GM21526 (cell line): ENCODE results near the gene HLA-B.
"Not testable (repeated sequence)": the region's sequence is repeated elsewhere in the genome, so short reads cannot be mapped to it uniquely, and the experiment has no call there.

Experiments
- ATAC-seq: cut with Tn5 transposase; IDR thresholded peaks from one replicate; pipeline ENCODE4 v1.9.1; 2021; ENCODE audit warnings: moderate library complexity; ENCODE audit not compliant: unreplicated experiment, low FRiP score

Gene HLA-B

DNA sequence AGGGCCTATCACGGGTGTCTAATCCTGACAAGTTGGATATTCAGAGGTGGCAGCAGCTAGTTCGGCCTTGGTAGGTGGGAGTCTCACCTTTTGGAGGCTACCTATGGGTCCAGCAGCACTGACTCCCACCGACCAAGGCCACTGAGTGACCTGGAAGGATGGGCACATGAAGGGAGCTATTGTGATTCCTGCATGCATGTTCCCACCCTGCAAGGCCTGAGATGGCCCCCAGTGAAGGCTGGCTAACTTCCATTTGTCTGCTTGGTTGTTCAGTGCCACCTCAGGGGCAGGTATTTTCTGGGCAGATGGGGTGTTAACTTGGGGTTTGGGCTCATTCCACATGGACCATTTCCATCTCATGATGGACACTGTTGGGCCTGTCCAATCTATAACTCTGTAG is 28.1 kb upstream of the HLA-B start:
- no peak for ATAC-seq

- ATAC-seq = no peak
Observed at GRCh38 chr6:31383149-31383548, 26.2 kb upstream of the HLA-B start.

DNA sequence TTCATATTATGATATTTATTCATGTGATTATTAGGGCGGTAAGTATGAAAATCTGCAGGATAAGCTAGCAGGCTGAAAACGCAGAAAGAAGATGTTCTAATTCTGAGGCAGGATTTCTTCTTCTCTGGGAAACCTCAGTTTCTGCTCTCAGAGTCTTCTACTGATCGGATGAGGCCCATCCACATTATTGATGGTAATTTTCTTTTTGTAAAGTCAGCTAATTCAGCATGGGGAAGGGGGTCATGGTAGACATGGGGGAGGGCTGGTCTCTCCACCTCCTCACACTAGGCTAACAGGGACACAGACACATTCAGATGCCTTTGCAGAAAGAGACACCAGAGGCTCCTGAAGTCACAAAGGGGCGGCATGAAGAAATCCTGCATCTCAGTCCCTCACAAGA is 24.7 kb upstream of the HLA-B start:
- ATAC-seq = no peak

DNA sequence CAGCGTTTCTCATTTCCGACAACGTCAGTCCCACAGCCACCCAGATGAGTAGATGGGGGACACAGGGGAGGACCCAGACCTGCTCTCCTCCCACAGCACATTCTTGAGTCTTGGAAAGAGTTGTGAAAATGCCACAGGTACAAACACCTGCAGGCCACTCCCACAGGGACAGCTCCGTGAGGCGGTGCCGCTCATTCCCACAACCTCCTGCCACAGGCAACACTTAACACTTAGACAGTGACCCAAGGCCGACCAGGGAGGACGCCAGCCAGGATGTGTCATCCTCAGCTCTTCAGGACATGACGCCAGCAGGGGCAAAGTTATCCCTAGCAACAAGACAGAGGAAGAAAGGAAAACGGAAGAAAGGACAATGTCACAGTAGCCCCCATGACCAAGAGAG is 22.9 kb upstream of the HLA-B start:
- no peak for ATAC-seq

DNA sequence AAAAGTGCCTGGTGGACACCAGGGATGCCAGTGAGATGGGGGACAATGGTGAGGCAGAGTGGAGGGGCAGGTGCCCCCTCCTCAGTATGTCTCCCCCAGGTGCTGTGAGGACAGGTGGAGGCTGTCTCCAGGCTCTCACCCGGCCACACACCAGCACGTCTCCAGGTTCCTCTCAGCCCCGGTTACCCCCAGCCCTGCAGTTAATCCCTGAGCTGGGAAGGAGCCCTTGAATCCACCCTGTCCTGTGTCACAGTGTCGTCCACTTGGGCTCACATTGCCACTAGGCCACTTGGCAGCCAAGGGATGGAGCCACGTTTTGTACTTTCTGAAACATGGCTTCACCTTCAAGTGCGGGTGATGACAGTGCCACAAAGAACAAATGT is 21.7 kb upstream of the HLA-B start:
- ATAC-seq = no peak

- no peak for ATAC-seq
Observed at GRCh38 chr6:31378062-31378720, 21.2 kb upstream of the HLA-B start.

DNA sequence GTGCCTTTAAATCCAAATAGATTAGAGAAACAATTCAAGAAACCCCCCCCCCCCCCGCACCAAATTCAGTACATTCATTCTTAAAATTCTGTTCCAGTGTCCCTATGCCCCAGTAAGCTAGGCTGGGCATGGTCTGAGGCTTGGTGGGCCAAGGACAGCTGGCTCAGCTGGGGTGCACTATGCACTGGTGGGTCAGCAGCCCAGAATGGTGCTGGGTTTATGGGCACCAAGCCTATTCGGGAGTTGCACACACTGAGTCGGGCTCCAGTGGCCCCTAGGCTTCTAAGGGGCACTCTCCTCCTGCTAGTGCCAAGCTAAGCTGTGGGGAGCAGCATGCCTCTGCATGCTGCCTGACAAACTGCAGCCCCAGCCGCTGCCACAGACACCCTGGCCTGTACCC is 20.1 kb upstream of the HLA-B start:
- ATAC-seq = no peak

GRCh38 chr6:31375699-31376098 is 18.7 kb upstream of the HLA-B start:
- no peak for ATAC-seq

DNA sequence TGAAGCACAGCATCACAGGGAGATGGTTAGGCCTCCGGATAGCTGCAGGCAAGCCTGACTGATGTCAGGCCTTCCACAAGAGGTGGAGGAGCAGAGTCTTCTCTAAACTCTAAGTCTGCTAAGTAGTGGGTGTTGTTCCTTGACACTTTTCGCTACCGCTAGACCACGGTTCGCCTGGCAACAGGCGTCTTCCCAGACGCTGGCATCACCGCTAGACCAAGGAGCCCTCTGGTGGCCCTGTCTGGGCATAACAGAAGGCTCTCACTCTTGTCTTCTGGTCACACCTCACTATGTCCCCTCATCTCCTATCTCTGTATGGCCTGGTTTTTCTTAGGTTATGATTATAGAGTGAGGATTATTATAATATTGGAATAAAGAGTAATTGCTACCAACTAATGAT is 17.1 kb upstream of the HLA-B start:
- ATAC-seq = not testable (repeated sequence)

DNA sequence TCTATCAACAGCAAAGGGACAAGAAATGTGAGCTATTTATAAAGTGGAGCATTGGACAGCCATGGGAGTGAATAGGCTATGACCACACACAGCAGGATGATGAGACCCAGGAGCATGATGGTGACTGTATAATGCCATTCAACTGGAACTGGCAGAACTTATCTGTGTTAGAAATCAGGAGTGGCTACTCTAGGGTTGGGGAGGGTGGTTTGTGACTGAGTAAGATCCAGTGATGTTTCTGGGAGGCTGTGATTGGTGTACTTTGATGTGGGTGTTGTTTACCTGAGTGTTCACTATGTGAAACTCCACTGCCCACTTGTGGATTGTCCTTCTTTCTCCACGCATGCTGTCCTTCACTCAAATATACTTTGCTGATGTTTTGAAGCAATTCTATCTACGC is 11.5 kb upstream of the HLA-B start:
- ATAC-seq = no peak

DNA sequence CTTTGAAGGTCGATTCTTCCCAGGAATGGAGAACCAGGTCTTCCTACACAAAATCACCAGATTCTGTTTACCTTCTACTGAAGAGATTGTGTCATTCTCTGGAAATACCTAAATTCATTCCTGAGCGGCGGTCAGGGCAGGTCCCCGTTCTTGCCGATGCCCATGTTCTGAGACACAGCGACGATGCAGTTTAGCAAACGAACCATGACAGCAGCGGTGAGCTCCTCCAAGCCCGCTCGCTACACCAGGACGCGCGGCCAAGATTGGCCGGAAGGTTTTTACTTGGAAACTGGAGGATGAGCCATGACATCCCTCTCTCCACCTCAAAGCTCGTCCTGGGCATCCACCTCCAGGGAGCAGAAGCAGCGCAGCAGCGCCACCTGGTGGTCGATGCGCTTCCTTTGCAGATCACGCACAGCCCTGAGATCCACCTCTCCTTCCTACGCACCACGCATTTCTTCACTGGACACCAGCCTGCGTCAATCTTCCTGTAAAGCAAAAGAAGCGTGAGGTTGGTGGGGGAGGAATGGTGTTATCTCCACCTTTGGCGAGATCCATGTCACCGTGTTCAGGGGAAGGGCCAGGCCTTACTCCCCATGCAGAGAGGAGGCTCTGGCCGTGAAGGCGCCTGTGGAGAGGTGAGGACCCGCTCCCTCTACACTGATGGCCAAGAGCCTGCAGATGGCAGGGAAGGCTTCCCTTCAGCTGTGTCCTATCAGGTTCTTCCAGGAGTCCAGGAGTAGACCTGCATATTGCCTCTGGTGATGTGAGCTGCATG is 9.9 kb upstream of the HLA-B start:
- ATAC-seq = peak; percentile 85

GRCh38 chr6:31365864-31366263 is 8.9 kb upstream of the HLA-B start:
- no peak for ATAC-seq

DNA sequence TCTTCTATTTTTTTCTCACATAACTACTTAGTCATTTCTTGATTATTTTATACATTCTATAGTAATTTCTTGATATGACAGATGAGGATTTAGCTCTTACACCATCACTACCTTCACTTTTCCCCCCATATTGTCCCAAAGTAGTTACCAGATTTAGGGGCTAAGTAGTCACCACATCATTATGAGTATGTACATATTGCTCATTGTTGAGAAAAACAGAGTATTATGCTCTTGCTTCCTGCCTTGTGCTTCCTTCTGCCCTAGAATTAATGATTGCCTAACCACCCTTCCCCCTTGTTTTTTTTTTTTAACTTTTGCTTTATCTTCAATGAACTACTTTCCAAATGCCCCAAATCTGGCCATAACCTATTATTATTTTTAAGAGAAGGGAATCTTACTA is 6.8 kb upstream of the HLA-B start:
- ATAC-seq = no peak

- ATAC-seq = no peak
Observed at GRCh38 chr6:31362751-31363150, 5.8 kb upstream of the HLA-B start.

- no peak for ATAC-seq
Observed at GRCh38 chr6:31359581-31359980, 2.6 kb upstream of the HLA-B start.

DNA sequence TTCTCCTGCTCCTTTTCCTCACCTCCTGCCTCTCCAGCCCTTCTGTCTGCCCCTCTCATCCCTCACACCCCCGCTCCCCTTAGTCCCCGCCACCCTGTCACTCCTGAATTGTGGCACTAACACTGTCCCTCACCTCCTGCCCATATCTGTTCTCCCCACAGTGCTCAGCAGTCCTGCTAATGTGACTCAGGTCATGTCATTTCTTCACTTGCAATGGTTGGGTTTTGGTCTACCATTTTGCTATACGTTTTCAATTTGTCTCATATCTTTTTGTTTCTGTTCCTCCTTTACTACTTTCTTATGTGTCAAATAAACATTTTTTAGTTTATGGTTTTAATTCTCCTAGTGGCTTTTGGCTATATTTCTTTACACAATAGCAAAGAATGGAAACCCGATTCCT is 1.3 kb upstream of the HLA-B start:
- ATAC-seq = no peak

- no peak for ATAC-seq
Observed at GRCh38 chr6:31357886-31358285, 907 bp upstream of the HLA-B start.

GRCh38 chr6:31356216-31356945 is 598 bp downstream of the HLA-B start:
- no peak for ATAC-seq

GRCh38 chr6:31355583-31355948 is 1.4 kb downstream of the HLA-B start:
- ATAC-seq = no peak

DNA sequence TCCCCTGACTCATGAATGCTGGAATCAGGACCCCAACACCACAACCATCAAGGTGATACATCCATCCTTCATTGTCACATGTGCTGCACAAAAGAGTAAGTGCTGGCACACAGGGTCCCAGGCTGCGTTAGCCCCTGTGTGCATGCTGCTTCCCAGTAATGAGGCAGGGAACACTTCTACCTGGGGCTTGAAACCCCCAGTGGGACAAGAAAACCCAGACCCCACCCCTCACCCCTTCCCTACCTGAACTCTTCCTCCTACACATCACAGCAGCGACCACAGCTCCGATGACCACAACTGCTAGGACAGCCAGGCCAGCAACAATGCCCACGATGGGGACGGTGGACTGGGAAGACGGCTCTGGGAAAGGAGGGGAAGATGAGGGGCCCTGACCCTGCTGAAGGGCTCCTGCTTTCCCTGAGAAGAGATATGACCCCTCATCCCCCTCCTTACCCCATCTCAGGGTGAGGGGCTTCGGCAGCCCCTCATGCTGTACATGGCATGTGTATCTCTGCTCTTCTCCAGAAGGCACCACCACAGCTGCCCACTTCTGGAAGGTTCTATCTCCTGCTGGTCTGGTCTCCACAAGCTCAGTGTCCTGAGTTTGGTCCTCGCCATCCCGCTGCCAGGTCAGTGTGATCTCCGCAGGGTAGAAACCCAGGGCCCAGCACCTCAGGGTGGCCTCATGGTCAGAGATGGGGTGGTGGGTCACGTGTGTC is 2.0 kb downstream of the HLA-B start:
- ATAC-seq = no peak
